GDM1 (cell line): ENCODE data around the gene CDK17.
"Not testable (repeated sequence)": the region's sequence is repeated elsewhere in the genome, so short reads cannot be mapped to it uniquely, and the experiment has no call there.

Source experiments
- DNase-seq: peaks from one replicate; lab custom pipeline; 2025; lab: John Stamatoyannopoulos, UW

Gene CDK17

DNA sequence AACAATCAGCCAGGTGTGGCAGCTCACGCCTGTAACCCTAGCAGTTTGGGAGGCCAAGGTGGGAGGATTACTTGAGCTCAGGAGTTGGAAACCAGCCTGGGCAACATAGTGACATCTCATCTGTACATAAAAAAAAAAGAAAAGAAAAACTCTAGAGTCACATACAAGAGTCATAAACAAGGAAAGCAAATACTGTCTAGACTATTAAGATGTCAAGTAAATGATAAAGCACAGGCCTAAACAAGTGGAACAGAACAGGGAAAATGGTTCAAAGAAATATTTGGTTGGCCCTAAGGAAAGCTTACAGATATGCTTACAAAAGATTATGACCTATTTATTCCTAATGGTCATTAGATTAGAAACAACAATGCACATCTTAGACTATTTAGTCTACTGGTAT is 12.3 kb downstream of the CDK17 start:
- no peak for DNase-seq

DNA sequence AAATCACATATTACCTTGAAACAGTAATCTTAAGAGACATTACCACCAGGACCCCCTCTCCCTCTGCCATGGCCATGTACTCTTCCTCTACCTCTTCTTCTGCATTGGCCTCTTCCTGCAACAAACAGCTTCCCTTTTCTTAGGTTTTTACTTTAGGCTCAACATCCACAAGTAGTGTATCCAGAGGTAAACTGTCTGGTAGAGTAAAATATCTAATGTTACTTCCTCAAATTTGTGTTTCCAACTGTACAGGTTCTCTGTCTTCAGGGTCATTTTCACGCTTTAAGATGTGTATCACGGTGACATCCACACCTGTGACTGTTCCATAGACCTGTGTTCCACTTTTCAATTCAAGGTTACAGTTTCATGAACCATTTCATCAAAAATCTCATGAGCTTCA is 13.4 kb downstream of the CDK17 start:
- peak; percentile 40 for DNase-seq

DNA sequence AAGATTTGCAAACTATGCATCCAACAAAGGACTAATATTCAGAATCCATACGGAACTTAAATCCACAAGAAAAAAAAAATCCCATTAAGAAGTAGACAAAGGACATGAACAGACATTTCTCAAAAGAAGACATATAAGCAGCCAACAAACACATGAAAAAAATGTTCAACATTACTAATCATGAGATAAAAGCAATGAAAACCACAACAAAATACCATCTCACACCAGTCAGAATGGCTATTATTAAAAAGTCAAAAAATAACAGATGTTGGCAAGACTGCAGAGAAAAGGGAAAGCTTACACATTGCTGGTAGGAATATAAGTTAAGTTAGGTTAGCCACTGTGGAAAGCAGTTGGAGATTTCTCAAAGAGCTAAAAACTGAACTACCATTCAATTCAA is 16.2 kb downstream of the CDK17 start:
- no peak for DNase-seq

DNA sequence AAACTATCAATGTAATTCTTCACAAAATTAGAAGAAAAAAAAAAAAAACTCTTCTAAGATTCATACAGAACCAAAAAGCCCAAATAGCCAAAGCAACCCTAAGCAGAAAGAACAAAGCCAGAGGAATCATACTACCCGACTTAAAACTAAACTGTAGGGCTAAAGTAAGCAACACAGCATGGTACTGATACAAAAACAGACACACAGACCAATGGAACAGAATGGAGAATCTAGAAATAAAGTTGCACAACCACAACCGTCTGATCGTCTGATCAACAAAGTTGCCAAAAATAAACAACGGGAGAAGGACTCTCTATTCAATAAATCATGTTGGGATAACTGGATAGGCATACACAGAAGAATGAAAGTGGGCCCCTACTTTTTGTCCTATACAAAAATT is 16.9 kb downstream of the CDK17 start:
- no peak for DNase-seq

DNA sequence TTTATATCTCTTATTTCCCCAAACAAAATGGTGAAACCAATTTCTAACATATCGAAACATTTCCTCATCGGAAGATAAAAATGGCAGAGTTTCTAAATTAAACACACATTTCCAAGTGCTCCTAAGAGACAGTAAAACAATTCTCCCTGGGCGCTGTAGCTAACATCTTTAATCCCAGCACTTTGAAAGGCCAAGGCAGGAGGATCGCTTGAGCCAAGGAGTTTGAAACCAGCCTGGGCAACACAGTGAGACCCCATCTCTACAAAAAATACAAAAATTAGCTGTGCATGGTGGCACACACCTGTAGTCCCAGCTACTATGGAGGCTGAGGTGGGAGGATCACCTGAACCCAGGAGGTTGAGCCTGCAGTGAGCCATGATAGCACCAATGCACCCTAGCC is 20.5 kb downstream of the CDK17 start:
- not testable (repeated sequence) for DNase-seq

DNA sequence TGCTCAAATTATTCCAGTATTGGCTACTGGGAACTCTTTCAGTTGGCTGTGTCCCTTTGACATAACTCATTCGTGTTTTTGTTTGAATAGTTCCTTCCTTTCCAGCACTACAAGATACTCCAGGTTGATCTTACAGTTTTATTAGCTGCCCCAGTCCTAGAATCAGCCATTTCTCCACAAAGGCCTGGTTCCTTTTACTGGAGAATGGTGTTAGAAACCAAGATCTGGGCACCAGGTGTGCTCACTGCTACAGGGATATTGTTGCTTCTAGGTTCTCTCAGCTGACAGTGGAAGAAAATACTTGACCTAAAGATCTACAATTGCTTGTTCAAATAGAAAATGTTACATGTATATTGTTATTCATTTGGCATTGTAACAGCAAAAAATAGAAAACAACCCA is 21.9 kb downstream of the CDK17 start:
- no peak for DNase-seq

DNA sequence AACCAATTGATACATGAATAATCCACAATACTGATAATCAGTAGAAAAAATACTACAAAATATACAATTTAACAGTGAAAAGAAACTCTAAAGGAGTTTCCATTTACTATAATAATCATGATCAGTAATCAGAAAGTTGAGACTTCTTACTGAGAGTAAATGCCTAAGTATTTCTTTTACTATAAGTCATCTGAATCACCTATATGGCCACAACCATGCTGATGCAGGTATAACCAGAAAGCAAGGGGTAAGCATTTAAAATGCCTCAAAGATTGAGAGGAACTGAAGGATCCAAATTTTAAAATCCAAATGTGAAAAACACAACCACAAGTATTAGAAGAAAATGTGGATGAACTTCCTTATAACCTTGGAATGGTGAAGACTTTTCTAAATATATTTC is 23.4 kb downstream of the CDK17 start:
- no peak for DNase-seq

DNA sequence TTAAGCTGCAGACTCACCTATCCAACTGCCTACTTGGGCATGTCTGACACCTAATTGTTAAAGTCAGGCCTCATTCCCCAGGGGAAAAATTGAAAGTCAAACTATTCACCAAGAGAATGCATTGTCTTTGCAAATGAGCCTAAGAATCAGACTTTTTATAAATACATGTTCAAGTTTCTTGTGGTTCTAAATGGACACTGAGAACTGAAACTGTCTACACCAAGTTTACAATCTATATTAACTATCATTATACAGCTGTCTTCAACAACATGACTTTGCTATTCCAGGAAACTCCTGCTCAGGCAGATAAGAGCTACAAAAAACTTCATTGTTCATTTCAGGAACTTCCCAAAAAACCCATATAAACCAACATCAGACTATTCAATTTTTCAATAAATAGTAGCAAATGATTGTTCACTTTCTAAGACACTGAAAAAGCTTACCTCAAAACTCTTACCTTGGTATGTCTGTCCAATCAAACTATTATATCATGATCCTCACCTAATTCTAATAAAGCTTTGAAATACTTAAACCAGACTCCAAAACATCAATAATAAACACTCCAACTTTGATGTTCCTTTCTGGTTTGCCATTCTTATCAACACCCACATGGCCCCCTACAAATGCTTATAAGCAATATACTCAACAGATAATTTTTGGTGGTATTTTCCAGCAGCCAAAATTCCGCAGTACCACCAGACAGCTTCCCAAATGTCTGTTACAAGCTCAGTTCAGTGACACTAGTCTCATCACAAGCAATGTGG is 24.2 kb downstream of the CDK17 start:
- peak; percentile 36 for DNase-seq

DNA sequence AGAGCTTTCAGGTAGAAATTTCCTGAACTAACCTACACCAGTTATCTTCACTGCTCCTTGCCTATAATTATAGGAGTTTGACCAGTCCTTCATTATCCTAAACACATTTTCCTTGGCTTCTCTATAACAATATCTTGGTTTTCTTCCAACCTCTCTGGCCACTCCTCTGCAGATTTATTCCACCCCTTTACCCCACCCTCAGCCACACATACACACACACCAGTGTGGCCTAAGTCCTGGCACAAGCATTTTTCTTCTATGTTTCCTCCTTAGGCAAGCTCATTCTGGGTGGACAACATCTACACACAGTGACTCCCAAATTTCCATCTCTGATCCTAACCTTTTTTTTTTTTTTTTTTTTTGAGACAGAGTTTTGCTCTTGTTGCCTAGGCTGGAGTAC is 25.1 kb downstream of the CDK17 start:
- no peak for DNase-seq

DNA sequence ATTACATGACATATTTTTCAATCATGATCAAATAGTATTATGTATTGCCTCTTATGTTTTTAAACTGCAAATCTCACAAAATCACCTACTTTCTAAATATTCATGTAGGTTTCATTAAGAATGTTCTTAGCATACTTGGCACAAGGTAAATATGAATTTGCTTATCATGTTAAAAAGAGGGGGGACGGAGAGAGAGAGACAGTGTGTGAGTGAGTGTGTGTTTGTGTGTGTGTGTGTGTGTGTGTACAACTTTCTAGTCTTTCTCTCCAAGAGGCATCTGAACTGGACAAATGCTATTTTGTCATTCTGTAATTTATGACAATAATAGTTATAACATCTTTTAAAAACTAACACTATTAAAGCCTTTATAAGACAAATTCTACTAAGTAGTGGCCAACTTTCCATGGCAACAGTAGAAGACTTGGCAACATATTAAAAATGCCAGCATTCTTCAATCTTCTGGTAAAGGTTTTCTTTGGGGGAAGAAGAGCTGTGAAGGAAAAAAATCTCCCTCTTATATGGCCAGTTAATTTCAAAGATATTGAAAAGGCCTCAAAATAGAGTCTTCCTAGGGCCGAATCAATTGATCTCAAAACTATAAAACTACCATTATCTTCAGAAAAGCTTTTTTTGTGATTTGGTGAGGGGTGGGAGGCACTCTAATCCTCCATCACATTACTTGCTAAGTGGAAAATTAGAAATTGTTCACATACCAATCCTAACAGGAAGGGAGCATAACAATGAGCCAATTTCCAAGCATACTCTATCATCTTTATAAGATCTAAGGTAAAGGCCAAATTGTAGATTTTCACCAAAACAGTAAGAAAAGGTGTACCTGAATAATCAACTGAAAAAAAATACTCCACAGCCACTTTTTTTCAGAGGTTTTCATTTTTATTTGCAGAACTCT is 28.2 kb downstream of the CDK17 start:
- no peak for DNase-seq

DNA sequence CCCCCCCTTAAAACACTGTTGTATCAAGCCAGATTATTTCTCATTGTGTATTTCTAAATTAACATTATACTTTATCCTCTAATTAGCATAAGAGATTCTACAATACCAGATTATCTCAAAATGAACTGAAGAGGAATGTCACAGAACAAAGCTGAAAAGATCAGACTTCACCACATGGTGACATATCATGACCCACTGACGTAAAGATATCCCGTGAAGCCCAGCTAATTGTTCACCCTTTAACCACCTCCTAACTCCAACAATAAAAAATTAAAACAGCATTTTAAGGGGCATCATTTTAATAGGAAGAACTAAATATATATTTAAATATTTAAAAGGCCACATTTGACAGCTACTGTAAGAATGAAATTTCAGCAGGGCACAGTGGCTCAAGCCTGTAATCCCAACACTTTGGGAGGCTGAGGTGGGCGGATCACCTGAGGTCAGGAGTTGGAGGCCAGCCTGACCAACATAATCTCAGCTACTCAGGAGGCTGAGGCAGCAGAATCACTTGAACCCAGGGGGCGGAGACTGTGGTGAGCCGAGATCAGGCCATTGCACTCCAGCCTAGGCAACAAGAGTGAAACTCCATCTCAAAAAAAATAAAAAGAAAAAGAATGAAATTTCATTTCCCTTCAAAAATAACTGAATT is 29.0 kb downstream of the CDK17 start:
- DNase-seq, result no peak

DNA sequence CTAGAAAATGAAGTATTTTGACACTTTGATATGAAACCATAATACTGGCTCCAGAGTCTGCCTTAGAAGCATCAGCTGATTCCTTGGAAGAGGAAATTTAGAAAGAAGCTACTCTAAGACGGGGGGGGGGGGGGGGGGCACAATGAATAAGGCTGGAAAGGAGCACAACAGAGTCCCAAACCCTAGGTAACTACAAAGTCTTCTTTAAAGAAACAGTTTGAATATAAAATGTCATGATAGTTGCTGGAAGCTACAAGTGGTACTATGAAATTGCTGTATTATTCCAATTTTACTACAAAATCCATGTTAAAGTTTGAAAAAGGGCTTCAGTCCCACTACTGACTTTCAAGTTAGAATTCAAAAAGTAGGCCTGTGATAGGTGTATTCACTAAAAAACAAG is 31.6 kb downstream of the CDK17 start:
- DNase-seq, result no peak

DNA sequence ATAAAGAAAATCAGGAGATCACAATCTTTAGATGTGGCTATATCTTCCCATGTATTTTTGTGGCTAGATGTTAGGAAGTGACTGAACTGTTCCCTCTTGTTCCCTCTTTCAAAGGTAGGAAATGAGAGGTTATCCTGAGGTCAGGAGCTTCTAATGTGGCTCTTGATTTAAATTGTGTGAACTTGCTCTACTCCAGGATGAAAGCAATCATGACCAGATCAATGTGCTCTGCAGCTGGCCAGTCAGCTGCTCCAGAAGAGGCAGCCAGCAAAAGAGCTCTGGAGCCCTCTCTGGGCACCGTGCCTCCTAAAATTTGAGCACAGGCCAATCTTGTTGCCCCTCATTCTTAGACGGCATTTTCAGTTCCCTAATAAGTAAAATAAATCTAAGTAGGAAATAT is 32.0 kb downstream of the CDK17 start:
- no peak for DNase-seq

DNA sequence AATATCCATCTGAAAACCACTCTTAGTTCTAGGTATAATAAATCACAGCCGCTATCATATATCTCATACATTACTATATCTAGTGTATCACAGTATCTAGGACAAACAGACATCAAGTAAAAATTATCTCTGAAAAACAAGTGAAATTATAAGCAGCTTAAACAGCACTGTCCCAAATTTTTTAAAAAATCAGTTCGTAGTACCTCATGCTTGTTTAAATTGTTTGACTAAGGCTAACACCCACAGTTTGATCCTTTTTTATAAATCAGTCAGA is 33.9 kb downstream of the CDK17 start:
- no peak for DNase-seq

DNA sequence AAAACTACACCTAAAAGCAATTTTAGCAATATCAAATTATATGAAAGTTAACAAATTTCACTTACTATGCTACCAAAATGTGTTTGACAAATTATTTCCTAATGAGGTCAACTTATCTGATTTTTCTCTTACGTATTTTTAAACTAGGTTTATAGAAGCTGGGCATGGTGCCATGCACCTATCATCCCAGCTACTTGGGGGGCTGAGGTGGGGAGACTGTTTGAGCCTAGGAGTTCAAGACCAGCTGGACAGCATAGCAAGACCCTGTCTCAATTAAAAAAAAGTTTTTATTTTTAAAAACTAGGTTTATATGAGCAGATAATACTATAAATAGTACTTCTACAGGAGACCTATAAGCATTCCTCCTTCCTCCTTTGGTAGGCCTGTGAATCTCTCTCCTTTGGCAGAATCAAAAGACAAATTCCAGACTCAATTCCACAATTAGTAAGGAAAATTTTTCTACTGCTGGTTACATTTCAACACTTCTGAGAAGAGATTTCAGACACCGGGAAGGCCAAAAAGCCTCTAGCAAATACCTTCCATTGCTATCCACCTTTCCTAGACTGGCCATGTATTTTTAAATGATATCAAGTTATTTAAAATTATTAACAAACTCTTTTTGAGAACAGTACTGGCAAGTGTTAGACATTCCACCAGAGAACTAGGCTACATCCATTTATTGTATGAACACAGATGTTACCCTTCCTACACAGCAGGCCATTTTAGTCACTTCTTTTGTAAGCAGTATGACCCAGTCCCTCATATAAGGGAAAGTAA is 34.4 kb downstream of the CDK17 start:
- DNase-seq, result no peak

DNA sequence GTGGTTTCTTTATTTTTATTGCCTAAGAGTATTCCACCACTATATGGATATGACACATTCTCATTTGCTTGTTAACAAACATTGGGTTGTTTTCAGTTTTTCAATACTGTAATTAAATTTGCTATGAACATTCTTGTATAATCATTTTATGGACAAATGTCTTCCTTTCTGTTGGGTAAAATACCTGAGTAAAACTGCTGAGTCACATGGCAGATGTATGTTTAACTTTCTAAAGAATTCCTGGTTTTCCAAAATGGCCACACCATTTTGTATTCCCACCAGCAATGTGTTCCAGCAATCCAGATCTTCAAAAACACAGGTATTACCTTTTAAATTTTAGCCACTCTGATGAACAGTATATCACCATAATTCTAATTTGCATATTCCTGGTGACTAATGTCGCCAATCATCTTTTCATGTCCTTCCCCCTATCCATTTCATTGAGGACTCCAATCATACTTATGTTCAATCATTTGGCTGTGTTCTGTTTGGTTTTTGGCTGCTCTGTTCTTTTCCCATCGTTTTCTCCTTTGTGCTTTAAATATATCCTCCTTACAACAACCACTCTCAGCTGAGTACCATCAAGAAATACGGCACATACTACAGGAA is 36.0 kb downstream of the CDK17 start:
- no peak for DNase-seq

DNA sequence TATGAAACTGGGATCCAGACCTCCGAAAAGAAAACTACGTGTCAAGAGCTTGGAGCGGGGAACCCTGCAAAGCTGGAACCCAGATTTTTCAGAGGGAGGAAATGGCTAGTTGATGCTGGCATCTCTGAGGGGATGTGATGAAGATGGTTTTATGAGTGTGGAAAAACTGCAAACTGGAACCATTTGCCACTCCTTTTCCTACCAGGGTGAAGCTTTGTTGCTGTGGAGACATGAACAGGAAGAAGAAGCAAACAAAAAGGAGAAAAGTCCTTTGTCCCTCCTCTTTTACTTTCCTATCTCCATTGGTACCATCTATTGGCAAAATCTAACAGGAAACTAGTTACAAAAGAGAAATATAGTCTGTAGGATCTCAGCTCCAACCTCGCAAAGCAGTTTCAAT is 39.2 kb downstream of the CDK17 start:
- no peak for DNase-seq

DNA sequence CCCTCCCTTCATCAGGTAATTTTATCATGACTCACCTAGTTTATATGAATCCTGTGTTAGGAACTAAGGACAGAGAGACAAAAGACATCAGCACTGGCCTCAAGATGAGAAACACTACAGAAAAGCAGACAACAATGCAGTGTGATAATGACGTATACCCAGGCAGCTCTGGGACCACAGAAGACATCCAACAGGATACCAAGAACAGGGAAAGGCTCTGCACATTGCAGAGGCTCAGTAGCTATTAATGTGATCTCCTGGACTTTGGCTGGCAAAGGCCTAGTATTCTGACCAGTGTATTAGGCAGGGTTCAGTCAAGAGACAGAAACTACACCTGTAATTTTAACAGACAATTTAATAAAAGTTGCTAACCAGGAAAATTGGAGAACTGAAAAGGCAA is 39.7 kb downstream of the CDK17 start:
- no peak for DNase-seq

DNA sequence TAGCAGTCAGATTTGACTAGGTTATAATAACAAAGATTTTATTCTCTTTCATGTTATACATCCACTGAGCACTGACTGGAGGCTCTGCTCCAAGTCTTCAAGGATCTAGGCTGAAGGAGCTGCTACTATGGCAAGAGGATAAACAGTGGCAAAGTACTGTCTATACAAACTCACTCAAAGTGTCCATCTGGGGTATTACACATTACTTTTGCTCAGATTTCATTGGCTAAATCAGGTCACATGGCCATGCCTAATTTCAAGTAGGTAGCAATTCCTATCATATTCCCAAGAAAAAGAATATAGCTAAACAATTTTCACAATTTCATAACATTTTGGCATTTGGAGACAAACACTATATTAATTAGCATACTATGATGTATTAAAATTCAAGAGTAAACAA is 40.9 kb downstream of the CDK17 start:
- DNase-seq, result no peak

DNA sequence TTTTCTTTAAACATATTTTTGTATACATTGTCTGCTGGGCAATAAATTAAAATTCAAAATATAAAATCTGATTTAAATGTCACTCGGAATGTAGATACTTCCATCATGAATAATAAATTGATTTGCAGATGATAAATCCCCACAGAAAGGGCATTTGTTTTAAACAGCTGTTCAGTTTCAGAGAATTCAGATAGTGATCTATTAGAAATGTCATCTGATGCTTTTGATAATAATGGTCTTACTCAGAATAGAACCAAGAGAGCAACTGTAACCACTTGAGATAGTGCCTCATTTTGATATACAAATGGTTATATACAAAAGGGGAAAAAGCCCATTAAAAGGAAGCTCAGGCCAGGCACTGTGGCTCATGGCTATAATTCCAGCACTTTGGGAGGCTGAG is 43.4 kb downstream of the CDK17 start:
- DNase-seq, result no peak

DNA sequence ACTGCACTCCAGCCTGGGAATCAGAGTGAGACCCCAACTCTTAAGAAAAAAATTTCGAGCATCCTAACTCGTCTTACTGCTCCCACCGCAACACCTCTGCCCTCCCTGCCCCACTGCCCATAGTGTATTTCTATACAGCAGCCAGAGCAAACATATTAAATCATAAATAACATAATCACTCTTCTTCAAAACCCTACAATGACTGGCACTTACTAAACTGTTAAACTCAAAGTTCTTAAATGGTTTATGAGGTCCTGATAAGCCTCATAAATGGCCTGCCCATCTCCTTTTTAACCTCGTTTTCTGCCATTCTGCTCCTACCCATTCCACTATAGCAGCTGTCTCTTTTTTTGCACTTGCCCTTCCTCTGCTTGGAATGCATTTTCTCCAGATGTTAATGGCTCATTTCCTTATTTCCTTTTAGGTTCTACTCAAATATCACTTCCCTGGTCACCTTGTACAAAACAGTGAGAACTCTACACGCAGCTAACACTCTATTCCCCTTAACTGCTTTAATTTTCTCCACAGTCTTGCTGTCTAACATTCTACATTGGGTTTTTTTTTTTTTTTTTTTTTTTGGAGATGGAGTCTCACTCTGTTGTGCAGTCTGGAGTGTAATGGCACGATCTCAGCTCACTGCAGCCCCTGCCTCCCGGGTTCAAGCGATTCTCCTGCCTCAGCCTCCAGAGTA is 45.2 kb downstream of the CDK17 start:
- no peak for DNase-seq
